Caco-2 (cell line): Measurements from ENCODE around the gene ADGRL3. TPM values are rescaled to one million over a fixed set of nuclear protein-coding genes. Genes with fewer than 3 reads are reported as not detected.

Source experiments
- BruUV-seq: library from RNA; stranded (reverse); fragments of 400-500 nt; replicated peaks from 2 replicates; lab custom pipeline; 2021; lab: Mats Ljungman, UMichigan
- CTCF ChIA-PET: fragments of 300-600 bp; sonication (Branson Sonifier 250); formaldehyde crosslinking; loops from one replicate; lab custom pipeline; 2022; ENCODE audit warnings: antibody characterized with exemption; lab: Charles Lee
- POLR2A ChIA-PET: fragments of 300-600 bp; sonication (Branson Sonifier 250); formaldehyde crosslinking; loops from one replicate; lab custom pipeline; 2022; ENCODE audit warnings: antibody characterized with exemption; lab: Charles Lee
- DNase-seq, 2 experiments: peaks; one replicate each; pipeline versions ENCODE4 v3.0.0 to v3.0.0-alpha.2; 2020 to 2022
- H3K27me3 ChIP-seq: replicated peaks from 2 replicates; pipeline ENCODE4 v1.6.0; 2011; ENCODE audit warnings: low read length; ENCODE audit not compliant: control insufficient read depth, insufficient read depth
- H3K36me3 ChIP-seq: 2 replicates; pipeline ENCODE4 v1.5.1; 2011; ENCODE audit warnings: low read length; ENCODE audit not compliant: control insufficient read depth, insufficient read depth
- H3K4me1 ChIP-seq: fragments of 250-450 bp; sonication (Bioruptor Pico); 2 replicates; pipeline ENCODE4 v1.5.1; 2020; ENCODE audit warnings: mild to moderate bottlenecking
- H3K4me3 ChIP-seq: 2 replicates; pipeline ENCODE4 v1.5.1; 2011; ENCODE audit warnings: low read depth, mild to moderate bottlenecking, control low read depth, low read length
- H3K9me3 ChIP-seq: fragments of 250-450 bp; sonication (Bioruptor Pico); 2 replicates; pipeline ENCODE4 v1.5.1; 2020; ENCODE audit warnings: mild to moderate bottlenecking, moderate library complexity
- H3K27ac Mint-ChIP-seq: one replicate; pipeline ENCODE4 v1.8.0; 2022; ENCODE audit warnings: mixed read lengths; ENCODE audit not compliant: unreplicated experiment
- H3K27me3 Mint-ChIP-seq: one replicate; pipeline ENCODE4 v1.8.0; 2022; ENCODE audit warnings: mixed read lengths; ENCODE audit not compliant: insufficient read depth, unreplicated experiment
- H3K36me3 Mint-ChIP-seq: one replicate; pipeline ENCODE4 v1.8.0; 2022; ENCODE audit warnings: mild to moderate bottlenecking, mixed read lengths; ENCODE audit not compliant: insufficient read depth, unreplicated experiment
- H3K4me1 Mint-ChIP-seq: one replicate; pipeline ENCODE4 v1.8.0; 2022; ENCODE audit warnings: low read depth, mixed read lengths; ENCODE audit not compliant: unreplicated experiment
- H3K4me3 Mint-ChIP-seq: one replicate; pipeline ENCODE4 v1.8.0; 2022; ENCODE audit warnings: mild to moderate bottlenecking, moderate library complexity, mixed read lengths; ENCODE audit not compliant: unreplicated experiment
- H3K9me3 Mint-ChIP-seq: one replicate; pipeline ENCODE4 v1.8.0; 2022; ENCODE audit warnings: mixed read lengths; ENCODE audit not compliant: unreplicated experiment
- intact Hi-C: fragments of 100-400 bp; cut with micrococcal nuclease; formaldehyde crosslinking; loops from one replicate; pipeline ENCODE4 v1.10.0; 2022; ENCODE audit not compliant: unreplicated experiment
- total RNA-seq: library from RNA; stranded (reverse); gene quantifications from 2 replicates; pipeline ENCODE4 v1.2.3, GENCODE V29; 2022
- TF ChIP-seq, protein P1 (sequence below), 2 experiments: fragments of 200-600 bp in 1 of 2; IDR thresholded peaks; 1 replicate in 1 of 2; 2 replicates in 1 of 2; pipeline versions ENCODE4 v1.5.1 to v1.8.0; 2011 to 2022; ENCODE audit warnings: antibody characterized with exemption in 1 of 2, control low read depth in 1 of 2, inconsistent platforms in 1 of 2, low read depth in 1 of 2, low read length in 1 of 2, mild to moderate bottlenecking in 1 of 2, moderate library complexity in 1 of 2; ENCODE audit not compliant: insufficient read depth in 1 of 2, severe bottlenecking in 1 of 2, unreplicated experiment in 1 of 2

The ADGRL3 gene
- total RNA-seq, 1 experiment from 2014 or later, result 1.5 TPM

DNA sequence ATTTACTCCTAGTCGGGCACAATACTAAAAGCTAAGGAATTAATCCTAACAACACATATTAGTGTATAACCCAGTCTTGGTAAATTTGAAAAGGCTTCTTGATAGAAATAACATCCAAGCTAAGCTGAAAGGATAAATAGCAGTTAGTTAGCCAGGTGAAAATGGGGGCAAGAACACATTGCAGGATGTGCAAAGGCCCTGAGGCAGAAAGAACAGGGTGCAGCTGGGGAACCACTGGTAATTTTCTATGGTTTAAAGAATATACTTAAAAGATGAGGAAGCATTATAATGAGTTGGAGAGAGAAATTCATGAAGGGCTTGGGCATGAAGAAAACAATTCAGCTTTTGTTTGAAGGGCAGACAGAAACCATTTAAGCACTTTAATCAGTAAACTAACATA is 689.0 kb downstream of the ADGRL3 start:
- POLR2A ChIA-PET, result no interaction called here
- no peaks in the 10 kb centered on the region for H3K4me1 Mint-ChIP-seq
- TF ChIP-seq, protein P1, sequence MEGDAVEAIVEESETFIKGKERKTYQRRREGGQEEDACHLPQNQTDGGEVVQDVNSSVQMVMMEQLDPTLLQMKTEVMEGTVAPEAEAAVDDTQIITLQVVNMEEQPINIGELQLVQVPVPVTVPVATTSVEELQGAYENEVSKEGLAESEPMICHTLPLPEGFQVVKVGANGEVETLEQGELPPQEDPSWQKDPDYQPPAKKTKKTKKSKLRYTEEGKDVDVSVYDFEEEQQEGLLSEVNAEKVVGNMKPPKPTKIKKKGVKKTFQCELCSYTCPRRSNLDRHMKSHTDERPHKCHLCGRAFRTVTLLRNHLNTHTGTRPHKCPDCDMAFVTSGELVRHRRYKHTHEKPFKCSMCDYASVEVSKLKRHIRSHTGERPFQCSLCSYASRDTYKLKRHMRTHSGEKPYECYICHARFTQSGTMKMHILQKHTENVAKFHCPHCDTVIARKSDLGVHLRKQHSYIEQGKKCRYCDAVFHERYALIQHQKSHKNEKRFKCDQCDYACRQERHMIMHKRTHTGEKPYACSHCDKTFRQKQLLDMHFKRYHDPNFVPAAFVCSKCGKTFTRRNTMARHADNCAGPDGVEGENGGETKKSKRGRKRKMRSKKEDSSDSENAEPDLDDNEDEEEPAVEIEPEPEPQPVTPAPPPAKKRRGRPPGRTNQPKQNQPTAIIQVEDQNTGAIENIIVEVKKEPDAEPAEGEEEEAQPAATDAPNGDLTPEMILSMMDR (IDR thresholded peaks at IDR 0.05; ENCODE audit: insufficient read depth in 1 of 2, low read depth in 1 of 2, low read length in 1 of 2, severe bottlenecking in 1 of 2, unreplicated experiment in 1 of 2), result no peak
- peaks cover 3% of the 10 kb centered on the region for H3K27me3 Mint-ChIP-seq
- no peak overlapping the region for H3K4me3 Mint-ChIP-seq
- no peaks in the 10 kb centered on the region for H3K36me3 Mint-ChIP-seq
- H3K27ac Mint-ChIP-seq, result no peak overlapping the region
- Histone ChIP-seq H3K36me3 (no peaks in the 10 kb centered on the region), H3K4me1 (no peaks in the 10 kb centered on the region), H3K9me3 (no peaks in the 10 kb centered on the region), H3K4me3 (no peak overlapping the region), H3K27me3 (no peaks in the 10 kb centered on the region)
- CTCF ChIA-PET, result no interaction called here
- BruUV-seq, result no TSS peak
- intact Hi-C loops, result no loop called here
- no peak for DNase-seq
- H3K9me3 Mint-ChIP-seq, result no peaks in the 10 kb centered on the region

DNA sequence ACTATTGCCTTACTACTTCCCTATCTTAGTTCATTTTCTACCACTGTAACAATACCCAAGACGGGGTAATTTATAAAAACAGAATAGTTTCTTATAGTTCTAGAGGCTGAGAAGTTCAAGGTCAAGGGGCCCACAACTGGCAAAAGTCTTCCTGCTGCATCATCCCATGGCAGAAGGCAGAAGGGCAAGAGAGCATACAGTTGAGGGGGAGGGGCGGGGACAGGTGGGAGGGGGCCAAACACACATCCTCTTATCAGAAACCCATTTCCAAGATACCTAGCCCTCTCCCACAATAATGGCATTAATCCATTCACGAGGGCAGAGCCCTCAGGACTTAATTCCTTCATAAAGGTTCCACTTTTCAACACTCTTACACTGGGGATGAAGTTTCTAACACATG is 690.2 kb downstream of the ADGRL3 start:
- Histone ChIP-seq H3K27me3 (no peaks in the 10 kb centered on the region), H3K4me3 (no peak overlapping the region), H3K9me3 (no peaks in the 10 kb centered on the region), H3K4me1 (no peaks in the 10 kb centered on the region), H3K36me3 (no peaks in the 10 kb centered on the region)
- no peak overlapping the region for H3K4me3 Mint-ChIP-seq
- intact Hi-C loops, result no loop called here
- POLR2A ChIA-PET, result no interaction called here
- TF ChIP-seq, protein P1 (IDR thresholded peaks at IDR 0.05; ENCODE audit: insufficient read depth in 1 of 2, low read depth in 1 of 2, low read length in 1 of 2, severe bottlenecking in 1 of 2, unreplicated experiment in 1 of 2), result no peak
- no peak for DNase-seq
- H3K27ac Mint-ChIP-seq, result no peak overlapping the region
- peaks cover 3% of the 10 kb centered on the region for H3K27me3 Mint-ChIP-seq
- BruUV-seq, result no TSS peak
- no peaks in the 10 kb centered on the region for H3K4me1 Mint-ChIP-seq
- no peaks in the 10 kb centered on the region for H3K9me3 Mint-ChIP-seq
- no peaks in the 10 kb centered on the region for H3K36me3 Mint-ChIP-seq
- CTCF ChIA-PET, result no interaction called here

DNA sequence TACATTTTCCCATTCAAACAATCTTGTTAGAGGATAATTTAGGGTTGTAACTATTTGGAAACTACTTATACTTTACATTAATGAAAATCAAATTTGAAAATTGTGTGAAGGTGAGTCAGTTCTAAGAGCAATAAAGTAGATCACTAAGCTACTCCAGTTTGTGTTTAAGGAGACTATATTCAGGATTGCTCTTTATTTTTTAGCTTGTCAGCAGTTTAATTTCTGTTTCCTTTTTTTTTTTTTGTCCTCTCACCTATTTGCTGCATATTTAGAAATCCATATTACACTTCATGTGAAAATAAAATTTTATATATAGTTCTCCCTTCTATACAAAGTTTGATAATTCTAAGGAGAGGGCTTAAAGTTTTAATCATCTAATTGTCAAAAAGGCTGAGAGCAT is 691.8 kb downstream of the ADGRL3 start:
- TF ChIP-seq, protein P1 (IDR thresholded peaks at IDR 0.05; ENCODE audit: insufficient read depth in 1 of 2, low read depth in 1 of 2, low read length in 1 of 2, severe bottlenecking in 1 of 2, unreplicated experiment in 1 of 2), result no peak
- no peak for DNase-seq
- no peaks in the 10 kb centered on the region for H3K27me3 ChIP-seq
- H3K4me1 ChIP-seq, result no peaks in the 10 kb centered on the region
- H3K36me3 ChIP-seq, result no peaks in the 10 kb centered on the region
- Mint-ChIP-seq H3K4me1 (no peaks in the 10 kb centered on the region), H3K9me3 (no peaks in the 10 kb centered on the region), H3K36me3 (no peaks in the 10 kb centered on the region), H3K27me3 (peaks cover 3% of the 10 kb centered on the region), H3K27ac (no peak overlapping the region), H3K4me3 (no peak overlapping the region)
- intact Hi-C loops, result no loop called here
- POLR2A ChIA-PET, result no interaction called here
- H3K4me3 ChIP-seq, result no peak overlapping the region
- H3K9me3 ChIP-seq, result no peaks in the 10 kb centered on the region
- no TSS peak for BruUV-seq
- CTCF ChIA-PET, result no interaction called here
